Fibroblast of lung (primary cell): ENCODE data around the gene RALGDS. TPM values are rescaled to one million over a fixed set of nuclear protein-coding genes. Genes with fewer than 3 reads are reported as not detected.

Experiments
- DNase-seq, 2 donors: peaks; one replicate each; pipeline versions ENCODE4 v3.0.0 to v3.0.0-alpha.2; 2010; ENCODE audit warnings: low read depth in 2 of 2
- H2AFZ ChIP-seq: 2 replicates; pipeline ENCODE4 v1.5.1; 2012; ENCODE audit warnings: low read length, control low read depth, inconsistent platforms
- H3K27ac ChIP-seq: 2 replicates; pipeline ENCODE4 v1.5.1; 2011; ENCODE audit warnings: low read length, control low read depth; ENCODE audit not compliant: insufficient read depth
- H3K27me3 ChIP-seq: 2 replicates; pipeline ENCODE4 v1.5.1; 2011; ENCODE audit warnings: mild to moderate bottlenecking, low read length; ENCODE audit not compliant: control insufficient read depth, insufficient read depth
- H3K36me3 ChIP-seq: 2 replicates; pipeline ENCODE4 v1.5.1; 2011; ENCODE audit warnings: low read length; ENCODE audit not compliant: control insufficient read depth, insufficient read depth
- H3K4me1 ChIP-seq: 2 replicates; pipeline ENCODE4 v1.5.1; 2011; ENCODE audit warnings: low read length; ENCODE audit not compliant: control insufficient read depth, insufficient read depth; ENCODE audit errors: extremely low read depth
- H3K4me2 ChIP-seq: 2 replicates; pipeline ENCODE4 v1.5.1; 2011; ENCODE audit warnings: low read length, control low read depth; ENCODE audit not compliant: insufficient read depth; ENCODE audit errors: extremely low read depth
- H3K4me3 ChIP-seq, 4 experiments: fragments of 200-600 bp in 1 of 4; sonication (generic) in 1 of 4; replicated peaks in 1 of 4; 2 replicates each; pipeline ENCODE4 v1.5.1; 2011 to 2016; ENCODE audit warnings: low read length in 4 of 4, low read depth in 3 of 4, mild to moderate bottlenecking in 3 of 4, control low read depth in 2 of 4, inconsistent platforms in 1 of 4, mixed read lengths in 1 of 4; ENCODE audit not compliant: insufficient read depth in 1 of 4; ENCODE audit errors: control extremely low read depth in 1 of 4
- H3K79me2 ChIP-seq: 2 replicates; pipeline ENCODE4 v1.5.1; 2012; ENCODE audit warnings: mild to moderate bottlenecking, low read length, inconsistent platforms; ENCODE audit not compliant: control insufficient read depth, insufficient read depth
- H3K9ac ChIP-seq: 2 replicates; pipeline ENCODE4 v1.5.1; 2011; ENCODE audit warnings: mild to moderate bottlenecking, low read length, control low read depth; ENCODE audit not compliant: insufficient read depth
- H3K9me3 ChIP-seq: 2 replicates; pipeline ENCODE4 v1.5.1; 2012; ENCODE audit warnings: low read depth, low read length; ENCODE audit not compliant: control insufficient read depth, insufficient read depth
- H4K20me1 ChIP-seq: 2 replicates; pipeline ENCODE4 v1.5.1; 2011; ENCODE audit warnings: low read length; ENCODE audit not compliant: control insufficient read depth, insufficient read depth; ENCODE audit errors: extremely low read depth
- EZH2 ChIP-seq: IDR thresholded peaks from 2 replicates; pipeline ENCODE4 v1.5.1; 2012; ENCODE audit warnings: low read length, control low read depth, mild to moderate bottlenecking; ENCODE audit errors: missing control alignments
- polyA plus RNA-seq, 2 donors: library from polyadenylated mRNA; depleted of rRNA in 1 of 2; stranded (reverse) in 1 of 2; unstranded in 1 of 2; fragments of >200 nt; gene quantifications; 2 replicates each; pipeline ENCODE4 v1.2.1, GENCODE V29; 2011 to 2012; ENCODE audit warnings: missing spikeins in 1 of 2
- total RNA-seq: library from RNA; depleted of rRNA; stranded (reverse); fragments of >200 nt; gene quantifications from 2 replicates; pipeline ENCODE4 v1.2.1, GENCODE V29; 2014
- TF ChIP-seq, protein P1 (sequence below), 2 donors: IDR thresholded peaks in 1 of 2; conservative IDR thresholded peaks in 1 of 2; 1 replicate in 1 of 2; 2 replicates in 1 of 2; pipeline ENCODE4 v1.5.1; 2011 to 2012; ENCODE audit warnings: low read length in 2 of 2, control low read depth in 1 of 2, inconsistent platforms in 1 of 2, low read depth in 1 of 2, mild to moderate bottlenecking in 1 of 2

RALGDS gene
- total and polyA plus RNA-seq, 2 donors (not counting 1 experiment from before 2014, with no cell fraction given): 16.6 to 23.6 TPM

DNA sequence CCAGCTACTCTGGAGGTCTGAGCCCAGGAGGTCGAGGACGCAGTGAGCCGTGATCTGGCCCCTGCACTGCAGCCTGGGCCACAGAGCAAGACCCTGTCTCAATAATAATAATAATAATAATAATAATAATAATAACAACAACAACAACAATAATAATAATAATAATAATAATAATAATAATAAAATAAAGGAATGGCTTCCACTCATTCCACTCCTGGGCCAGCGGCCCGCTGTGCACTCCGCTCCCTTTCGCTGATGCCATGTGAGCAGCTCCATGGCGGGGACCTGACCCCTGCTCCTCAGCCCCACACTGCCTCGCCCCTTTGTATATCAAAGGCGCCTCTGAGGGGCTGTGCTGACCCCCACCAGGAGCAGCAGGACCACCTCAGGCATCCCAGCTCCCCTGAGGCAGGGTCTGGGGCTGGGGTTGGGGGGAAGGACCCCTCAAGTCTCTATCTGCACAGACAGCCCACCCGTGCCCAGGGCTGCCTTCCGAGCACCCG, 22.6 kb upstream of the RALGDS start:
- no peaks in the 10 kb centered on the region for H3K9me3 ChIP-seq
- H3K79me2 ChIP-seq: peaks cover 2% of the 10 kb centered on the region
- no peaks in the 10 kb centered on the region for H4K20me1 ChIP-seq
- no peaks in the 10 kb centered on the region for H3K27me3 ChIP-seq
- peaks cover 11% of the 10 kb centered on the region for H3K4me1 ChIP-seq
- H3K36me3 ChIP-seq: no peaks in the 10 kb centered on the region
- H2AFZ ChIP-seq: no peak overlapping the region
- no peak overlapping the region for H3K4me2 ChIP-seq
- peak overlapping the region in 1 of 4 experiments; percentile 49 for H3K4me3 ChIP-seq
- no peak overlapping the region for H3K9ac ChIP-seq
- no peak for DNase-seq
- no peak overlapping the region for H3K27ac ChIP-seq
- TF ChIP-seq, protein P1, sequence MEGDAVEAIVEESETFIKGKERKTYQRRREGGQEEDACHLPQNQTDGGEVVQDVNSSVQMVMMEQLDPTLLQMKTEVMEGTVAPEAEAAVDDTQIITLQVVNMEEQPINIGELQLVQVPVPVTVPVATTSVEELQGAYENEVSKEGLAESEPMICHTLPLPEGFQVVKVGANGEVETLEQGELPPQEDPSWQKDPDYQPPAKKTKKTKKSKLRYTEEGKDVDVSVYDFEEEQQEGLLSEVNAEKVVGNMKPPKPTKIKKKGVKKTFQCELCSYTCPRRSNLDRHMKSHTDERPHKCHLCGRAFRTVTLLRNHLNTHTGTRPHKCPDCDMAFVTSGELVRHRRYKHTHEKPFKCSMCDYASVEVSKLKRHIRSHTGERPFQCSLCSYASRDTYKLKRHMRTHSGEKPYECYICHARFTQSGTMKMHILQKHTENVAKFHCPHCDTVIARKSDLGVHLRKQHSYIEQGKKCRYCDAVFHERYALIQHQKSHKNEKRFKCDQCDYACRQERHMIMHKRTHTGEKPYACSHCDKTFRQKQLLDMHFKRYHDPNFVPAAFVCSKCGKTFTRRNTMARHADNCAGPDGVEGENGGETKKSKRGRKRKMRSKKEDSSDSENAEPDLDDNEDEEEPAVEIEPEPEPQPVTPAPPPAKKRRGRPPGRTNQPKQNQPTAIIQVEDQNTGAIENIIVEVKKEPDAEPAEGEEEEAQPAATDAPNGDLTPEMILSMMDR (conservative IDR thresholded peaks at IDR 0.05 in 1 of 2, IDR thresholded peaks at IDR 0.05 in 1 of 2; ENCODE audit: low read depth in 1 of 2, low read length in 2 of 2): no peak
- no peak for TF ChIP-seq EZH2

DNA sequence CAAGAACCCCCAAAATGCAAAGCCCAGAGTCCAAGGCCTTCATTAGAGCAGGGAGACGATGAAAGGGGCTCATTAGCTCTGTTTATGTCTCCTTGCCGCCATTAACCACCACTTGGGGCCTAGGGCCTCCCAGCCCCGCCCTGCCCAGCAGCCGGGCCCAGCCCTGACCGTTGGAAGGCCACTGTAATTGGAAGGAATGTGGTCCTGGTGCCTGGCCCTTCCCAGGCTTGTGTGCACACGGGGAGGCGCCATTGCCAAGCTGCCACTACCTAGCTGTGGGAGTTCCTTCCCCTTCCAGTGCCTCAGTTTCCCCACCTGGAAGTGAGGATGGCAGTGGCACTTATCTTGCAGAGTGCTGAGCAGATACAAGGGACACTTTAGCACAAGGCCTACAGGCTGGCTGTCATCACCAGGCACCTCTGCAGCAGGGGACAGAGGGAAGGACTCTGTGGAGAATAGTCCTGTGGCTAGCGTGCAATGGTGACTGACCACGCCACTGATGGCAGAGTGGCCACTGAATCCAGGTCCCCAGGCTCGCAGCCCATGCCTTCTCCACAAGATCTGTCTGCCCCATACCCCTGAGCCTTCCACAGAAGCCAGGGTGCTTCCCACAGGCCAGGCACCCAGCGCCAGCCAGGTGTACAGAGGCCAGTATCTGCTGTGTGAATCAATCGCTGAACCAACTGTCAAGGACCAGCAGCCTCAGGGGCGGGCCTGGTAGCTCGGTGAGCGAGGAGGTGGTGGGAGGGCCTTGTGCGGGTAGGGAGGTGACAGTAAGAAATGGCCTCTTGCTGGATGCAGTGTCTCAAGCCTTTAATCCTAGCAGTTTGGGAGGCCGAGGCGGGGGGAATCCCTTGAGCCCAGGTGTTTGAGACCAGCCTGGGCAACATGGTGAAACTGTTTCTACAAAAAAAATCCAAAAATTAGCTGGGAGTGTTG, 21.9 kb upstream of the RALGDS start:
- no peak for DNase-seq
- H3K4me2 ChIP-seq: no peak overlapping the region
- H4K20me1 ChIP-seq: no peaks in the 10 kb centered on the region
- no peaks in the 10 kb centered on the region for H3K36me3 ChIP-seq
- H3K9ac ChIP-seq: no peak overlapping the region
- peaks cover 2% of the 10 kb centered on the region for H3K79me2 ChIP-seq
- peaks cover 9% of the 10 kb centered on the region for H3K4me1 ChIP-seq
- no peaks in the 10 kb centered on the region for H3K27me3 ChIP-seq
- TF ChIP-seq EZH2: no peak
- TF ChIP-seq, protein P1 (conservative IDR thresholded peaks at IDR 0.05 in 1 of 2, IDR thresholded peaks at IDR 0.05 in 1 of 2; ENCODE audit: low read depth in 1 of 2, low read length in 2 of 2): no peak
- H3K9me3 ChIP-seq: no peaks in the 10 kb centered on the region
- no peak overlapping the region for H3K4me3 ChIP-seq
- no peak overlapping the region for H2AFZ ChIP-seq
- H3K27ac ChIP-seq: no peak overlapping the region

DNA sequence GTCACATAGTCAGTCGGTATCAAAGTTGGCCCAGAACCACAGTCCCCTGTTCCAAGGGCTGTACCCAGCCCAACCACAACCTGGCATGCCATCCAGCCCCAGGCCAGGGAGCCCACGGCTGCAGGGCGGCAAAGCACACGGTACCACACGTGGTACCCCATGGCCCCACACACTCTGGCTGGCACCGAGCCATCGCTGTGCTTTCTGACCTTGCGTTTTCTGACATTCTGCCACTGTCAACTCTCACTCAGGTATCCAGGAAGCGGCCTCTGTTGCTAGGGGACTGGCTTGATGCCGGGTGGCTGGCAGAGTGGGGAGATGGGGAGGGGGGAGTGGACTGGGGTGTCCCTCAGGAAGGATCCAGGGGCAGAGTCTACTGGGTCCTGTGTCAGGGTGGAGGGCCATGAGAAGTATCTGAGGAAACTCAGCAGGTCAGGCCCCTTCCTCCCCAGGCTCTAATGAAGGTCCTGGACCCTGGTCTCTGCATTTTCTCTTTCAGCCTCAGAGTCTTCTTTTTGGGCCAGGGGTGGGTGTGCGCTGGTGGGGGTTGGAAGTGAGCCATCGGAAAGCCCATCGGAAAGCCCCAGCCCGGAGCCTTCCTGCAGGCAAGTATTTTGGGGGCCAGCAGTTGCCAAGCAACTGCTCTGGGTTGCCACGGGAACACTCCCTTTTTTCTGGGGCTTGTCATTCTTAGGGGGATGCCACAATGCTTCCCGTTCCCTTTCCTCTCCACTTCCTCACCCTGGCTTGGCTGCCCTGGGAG, 21.0 kb upstream of the RALGDS start:
- H3K4me2 ChIP-seq: no peak overlapping the region
- no peaks in the 10 kb centered on the region for H3K36me3 ChIP-seq
- H4K20me1 ChIP-seq: no peaks in the 10 kb centered on the region
- TF ChIP-seq, protein P1 (conservative IDR thresholded peaks at IDR 0.05 in 1 of 2, IDR thresholded peaks at IDR 0.05 in 1 of 2; ENCODE audit: low read depth in 1 of 2, low read length in 2 of 2): no peak
- no peak for TF ChIP-seq EZH2
- peaks cover 6% of the 10 kb centered on the region for H3K4me1 ChIP-seq
- H3K79me2 ChIP-seq: peaks cover 2% of the 10 kb centered on the region
- H3K4me3 ChIP-seq: no peak overlapping the region
- no peaks in the 10 kb centered on the region for H3K9me3 ChIP-seq
- no peak overlapping the region for H3K27ac ChIP-seq
- no peak overlapping the region for H2AFZ ChIP-seq
- H3K27me3 ChIP-seq: no peaks in the 10 kb centered on the region
- no peak for DNase-seq
- no peak overlapping the region for H3K9ac ChIP-seq
